HuH-7.5 (cell line): ENCODE results near the gene TGFBRAP1.

Experiments used
- DNase-seq: peaks from one replicate; pipeline ENCODE4 v3.0.0; 2011; ENCODE audit warnings: low spot score

The TGFBRAP1 gene

GRCh38 chr2:105329561-105330495 lies at the start of gene TGFBRAP1:
Gene TGFBRAP1 (minus strand): TSS chr2:105329735. CDS start chr2:105308301, 21,434 bp downstream.
- peak; percentile 62 for DNase-seq

- no peak for DNase-seq
Observed at GRCh38 chr2:105378921-105379383, 49.4 kb upstream of the TGFBRAP1 start.

GRCh38 chr2:105378276-105378840 lies 48.8 kb upstream of the TGFBRAP1 start:
- DNase-seq, result no peak

- no peak for DNase-seq
Observed at GRCh38 chr2:105377871-105378270, 48.3 kb upstream of the TGFBRAP1 start.

GRCh38 chr2:105376789-105377240 lies 47.3 kb upstream of the TGFBRAP1 start:
- DNase-seq, result no peak

GRCh38 chr2:105376010-105376409 lies 46.5 kb upstream of the TGFBRAP1 start:
- DNase-seq, result no peak

- DNase-seq, result no peak
Observed at GRCh38 chr2:105375001-105375561, 45.5 kb upstream of the TGFBRAP1 start.

GRCh38 chr2:105373895-105374401 lies 44.4 kb upstream of the TGFBRAP1 start:
- no peak for DNase-seq

- no peak for DNase-seq
Observed at GRCh38 chr2:105373344-105373781, 43.8 kb upstream of the TGFBRAP1 start.

GRCh38 chr2:105371810-105372209 lies 42.3 kb upstream of the TGFBRAP1 start:
- no peak for DNase-seq

GRCh38 chr2:105371156-105371555 lies 41.6 kb upstream of the TGFBRAP1 start:
- DNase-seq, result no peak

GRCh38 chr2:105369777-105370690 lies 40.5 kb upstream of the TGFBRAP1 start:
- DNase-seq, result peak; percentile 37

- no peak for DNase-seq
Observed at GRCh38 chr2:105368759-105369408, 39.3 kb upstream of the TGFBRAP1 start.

GRCh38 chr2:105365206-105365605 lies 35.7 kb upstream of the TGFBRAP1 start:
- no peak for DNase-seq

- DNase-seq, result no peak
Observed at GRCh38 chr2:105364436-105365139, 35.1 kb upstream of the TGFBRAP1 start.

- DNase-seq, result no peak
Observed at GRCh38 chr2:105362862-105363591, 33.5 kb upstream of the TGFBRAP1 start.

- no peak for DNase-seq
Observed at GRCh38 chr2:105361102-105361889, 31.8 kb upstream of the TGFBRAP1 start.

GRCh38 chr2:105358593-105358992 lies 29.1 kb upstream of the TGFBRAP1 start:
- DNase-seq, result no peak

GRCh38 chr2:105357122-105357521 lies 27.6 kb upstream of the TGFBRAP1 start:
- DNase-seq, result no peak
